NCI-H1092 (cell line): ENCODE measurements around the gene PIGT.
A peak's percentile ranks its signal among the peaks of the same experiment; 100 is the strongest.
"Not testable (repeated sequence)": the region's sequence is repeated elsewhere in the genome, so short reads cannot be mapped to it uniquely, and the experiment has no call there.

ENCODE experiments used
- DNase-seq: peaks from one replicate; lab custom pipeline; 2025; lab: John Stamatoyannopoulos, UW

Gene PIGT

GRCh38 chr20:45462711-45463509 lies 47.0 kb downstream of the PIGT start:
- DNase-seq = no peak

GRCh38 chr20:45463709-45464108 lies 47.8 kb downstream of the PIGT start:
- no peak for DNase-seq

DNA sequence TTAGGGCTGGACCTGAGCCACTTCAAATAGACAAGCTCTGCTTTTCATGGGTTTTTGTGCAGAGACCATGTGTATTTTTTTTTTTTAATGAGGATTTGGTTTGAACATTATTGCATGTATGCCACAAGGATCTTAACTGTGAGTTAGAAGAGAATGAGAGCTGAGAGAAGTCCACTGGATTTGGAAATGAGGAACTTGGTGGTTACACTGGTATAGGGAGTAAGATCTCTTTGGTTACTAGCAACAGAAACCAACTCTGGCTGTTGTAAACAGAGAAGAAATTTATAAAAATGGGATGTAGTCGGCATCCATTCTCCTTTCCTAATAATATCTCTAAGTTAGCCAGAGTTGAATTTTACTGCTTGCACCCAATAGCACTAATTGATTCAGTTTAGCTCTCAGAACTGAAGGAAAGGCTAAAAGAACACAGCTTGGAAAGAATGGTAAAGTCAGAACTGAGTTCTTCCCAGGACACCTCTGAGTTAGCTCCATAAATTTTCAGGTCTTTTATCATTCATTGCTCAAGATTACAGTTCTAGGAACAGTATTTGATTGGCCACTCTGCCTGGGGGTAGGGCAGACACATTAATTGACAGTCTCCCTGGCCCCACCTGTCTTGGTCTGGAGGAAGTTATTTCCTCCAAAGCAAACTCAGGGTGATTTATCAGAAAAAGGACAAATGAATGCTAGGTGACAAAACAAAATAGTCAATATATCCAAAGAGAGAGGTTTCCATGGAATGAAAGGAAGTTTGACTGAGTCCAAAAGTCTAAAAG lies 49.7 kb downstream of the PIGT start:
- DNase-seq = no peak

DNA sequence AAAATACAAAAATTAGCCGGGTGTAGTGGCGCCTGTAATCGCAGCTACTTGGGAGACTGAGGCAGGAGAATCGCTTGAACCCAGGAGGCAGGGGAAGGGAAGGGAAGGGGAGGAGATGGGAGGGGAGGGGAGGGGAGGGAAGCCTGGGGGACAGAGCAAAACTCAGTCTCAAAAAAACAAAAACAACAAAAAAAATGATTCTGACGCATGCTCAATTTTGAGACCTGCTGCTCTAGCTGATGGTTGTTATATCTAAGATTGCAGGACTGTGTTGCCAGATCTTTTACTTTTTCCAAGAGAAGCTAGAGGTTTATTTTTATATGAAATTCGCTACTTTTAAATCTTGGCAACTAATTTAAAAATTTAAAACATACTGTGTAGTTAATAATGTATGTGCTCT lies 51.2 kb downstream of the PIGT start:
- DNase-seq = no peak

GRCh38 chr20:45467861-45468260 lies 51.9 kb downstream of the PIGT start:
- DNase-seq = peak; percentile 71

- peak; percentile 9 for DNase-seq
Measured at GRCh38 chr20:45469336-45470261, 53.7 kb downstream of the PIGT start, which contains the start of gene WFDC2. WFDC2 (plus strand) TSS chr20:45469753; CDS start chr20:45469782, 29 bp downstream.

DNA sequence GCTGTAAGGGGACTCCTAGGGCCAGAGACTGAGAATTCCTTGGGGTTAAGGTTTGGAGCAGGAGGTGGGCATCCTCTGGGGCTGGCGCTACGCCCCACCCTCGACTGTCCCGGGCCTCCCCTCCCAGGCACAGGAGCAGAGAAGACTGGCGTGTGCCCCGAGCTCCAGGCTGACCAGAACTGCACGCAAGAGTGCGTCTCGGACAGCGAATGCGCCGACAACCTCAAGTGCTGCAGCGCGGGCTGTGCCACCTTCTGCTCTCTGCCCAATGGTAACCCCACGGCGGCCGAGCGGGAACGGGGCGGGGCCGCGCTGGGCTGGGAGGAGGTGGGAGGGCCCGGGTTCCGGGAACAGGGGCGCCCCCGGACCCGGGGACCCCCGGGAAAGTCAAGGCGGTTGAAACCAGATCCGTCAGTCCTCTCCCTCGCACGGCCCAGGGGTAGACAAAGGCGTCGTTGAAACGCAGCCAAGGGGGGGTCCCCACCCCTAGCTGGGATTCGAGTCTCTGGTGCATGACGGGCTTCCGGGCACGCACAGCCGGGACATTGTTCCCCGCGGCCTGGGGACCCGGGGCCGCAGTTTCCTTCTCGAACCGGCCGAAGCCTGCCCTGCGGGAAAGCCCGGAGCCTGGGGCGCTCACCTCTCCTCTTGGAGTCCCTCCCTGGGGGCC lies 54.5 kb downstream of the PIGT start:
- DNase-seq = peak; percentile 54

DNA sequence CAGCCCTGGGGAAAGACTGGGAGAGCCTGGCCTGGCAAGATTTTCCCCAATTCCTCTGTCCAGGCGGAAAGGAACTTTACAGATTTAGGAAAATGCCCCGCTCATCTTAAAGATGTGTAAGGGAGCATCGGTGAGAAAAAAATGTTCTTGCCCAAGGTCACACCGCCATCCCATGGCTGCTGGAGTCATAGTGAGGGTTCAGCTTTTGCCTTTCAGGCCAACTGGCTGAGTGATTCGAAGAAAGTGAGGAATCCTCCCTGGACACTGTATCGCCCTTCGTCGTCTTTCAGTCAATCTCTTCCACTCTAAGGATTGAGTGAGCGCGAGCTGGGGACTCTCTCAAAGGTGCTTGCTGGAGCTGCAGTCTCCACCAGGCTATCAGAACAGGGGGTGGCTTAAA lies 55.0 kb downstream of the PIGT start:
- no peak for DNase-seq

DNA sequence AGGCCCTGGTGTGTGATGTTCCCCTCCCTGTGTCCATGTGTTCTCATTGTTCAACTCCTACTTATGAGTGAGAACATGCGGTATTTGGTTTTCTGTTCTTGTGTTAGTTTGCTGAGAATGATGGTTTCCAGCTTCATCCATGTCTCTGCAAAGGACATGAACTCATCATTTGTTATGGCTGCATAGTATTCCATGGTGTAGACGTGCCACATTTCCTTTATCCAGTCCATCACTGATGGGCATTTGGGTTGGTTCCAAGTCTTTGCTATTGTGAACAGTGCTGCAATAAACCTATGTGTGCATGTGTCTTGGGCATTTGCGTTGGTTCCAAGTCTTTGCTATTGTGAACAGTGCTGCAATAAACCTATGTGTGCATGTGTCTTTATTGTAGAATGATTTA lies 56.3 kb downstream of the PIGT start:
- not testable (repeated sequence) for DNase-seq
